GM18508 (cell line): ENCODE results near the gene VAC14.

ENCODE experiments used
- ATAC-seq: cut with Tn5 transposase; IDR thresholded peaks from one replicate; pipeline ENCODE4 v1.9.1; 2021; ENCODE audit warnings: moderate number of reproducible peaks; ENCODE audit not compliant: insufficient read depth, unreplicated experiment

The VAC14 gene

DNA sequence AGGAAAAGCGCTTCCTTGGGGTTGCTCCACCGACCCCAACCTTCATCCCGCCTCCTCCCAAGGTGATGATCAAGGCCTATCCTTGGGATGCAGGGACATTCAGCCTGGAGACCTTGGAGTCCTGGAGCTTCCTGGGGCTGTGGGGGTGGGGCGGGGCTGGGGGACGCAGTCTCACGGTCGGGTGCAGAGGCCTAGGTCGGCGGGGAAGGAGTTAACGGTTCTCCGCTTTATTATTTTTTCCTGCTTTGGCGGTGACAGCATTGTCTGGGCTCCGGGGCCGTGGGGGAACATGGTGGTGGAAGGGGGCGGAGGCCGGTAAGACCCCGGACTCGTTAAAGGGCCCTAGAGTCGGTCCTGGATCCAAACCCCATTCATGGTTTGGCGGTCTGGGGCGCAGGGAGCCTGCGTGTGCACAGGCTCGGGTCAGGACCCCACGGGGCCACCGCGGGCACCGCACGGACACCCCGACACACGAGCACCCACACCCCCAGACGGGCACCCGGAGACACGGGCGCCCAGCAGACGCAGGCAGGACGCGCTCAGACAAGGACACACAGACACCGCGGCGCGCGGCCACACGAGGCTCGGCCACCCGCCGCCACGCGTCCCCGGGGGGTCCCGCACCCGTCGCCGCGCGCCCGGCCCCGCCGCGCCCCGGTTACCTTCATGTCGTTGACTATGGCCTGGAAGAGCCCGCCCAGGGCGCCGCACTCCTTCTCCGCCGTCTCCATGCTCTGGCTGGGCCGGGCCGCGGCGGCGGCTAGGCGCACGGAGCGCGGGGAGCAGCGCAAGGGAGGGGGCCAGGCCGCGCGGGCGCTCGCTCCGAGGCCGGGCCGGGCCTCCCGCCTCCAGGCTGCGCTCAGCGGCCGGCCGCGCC is 115.7 kb downstream of the VAC14 start:
- ATAC-seq = no peak

DNA sequence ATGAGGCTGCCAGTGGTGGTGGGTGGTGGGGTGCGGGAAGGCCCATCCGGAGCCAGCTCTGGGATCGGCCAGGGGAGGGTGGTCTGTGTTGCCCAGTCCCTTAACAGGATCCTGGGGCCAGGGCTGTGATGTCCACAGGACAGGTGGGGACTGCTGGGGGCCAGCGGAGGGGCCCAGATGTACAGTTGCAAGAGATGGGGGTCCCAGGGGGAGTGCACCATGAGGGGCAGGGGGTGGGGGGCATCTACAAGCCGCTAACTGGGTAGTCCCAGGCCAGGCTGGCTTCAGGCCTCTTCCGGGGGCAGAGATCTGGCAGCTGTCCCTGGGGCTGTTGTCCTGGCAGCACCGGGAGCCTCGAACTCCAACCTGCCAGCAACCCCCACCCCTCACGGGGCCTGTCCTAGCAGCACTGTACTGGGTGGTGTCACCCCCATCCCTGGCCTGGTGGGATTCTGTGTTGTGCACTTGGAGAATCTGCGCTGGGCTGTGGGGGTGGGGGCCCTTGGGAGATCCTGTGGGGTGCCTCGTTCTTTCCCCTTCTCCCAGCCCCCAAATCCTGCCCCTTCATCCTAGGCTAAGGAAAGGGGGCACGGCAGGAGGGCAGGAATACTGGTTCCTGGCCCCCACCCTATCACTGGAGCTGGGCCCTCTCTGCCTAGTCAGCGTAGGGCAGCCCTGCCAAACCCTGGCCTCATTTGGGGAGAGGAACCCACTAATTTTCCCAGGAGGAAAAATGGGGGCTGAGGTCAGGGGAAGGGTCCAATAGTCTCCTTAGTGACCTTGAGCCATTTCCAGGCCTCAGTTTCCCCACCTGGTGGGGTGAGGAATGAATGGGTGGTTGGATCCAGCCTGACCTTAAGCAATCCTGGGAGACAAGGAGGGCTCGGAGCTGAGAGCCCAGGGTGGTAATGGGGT is 116.6 kb downstream of the VAC14 start:
- ATAC-seq = no peak

DNA sequence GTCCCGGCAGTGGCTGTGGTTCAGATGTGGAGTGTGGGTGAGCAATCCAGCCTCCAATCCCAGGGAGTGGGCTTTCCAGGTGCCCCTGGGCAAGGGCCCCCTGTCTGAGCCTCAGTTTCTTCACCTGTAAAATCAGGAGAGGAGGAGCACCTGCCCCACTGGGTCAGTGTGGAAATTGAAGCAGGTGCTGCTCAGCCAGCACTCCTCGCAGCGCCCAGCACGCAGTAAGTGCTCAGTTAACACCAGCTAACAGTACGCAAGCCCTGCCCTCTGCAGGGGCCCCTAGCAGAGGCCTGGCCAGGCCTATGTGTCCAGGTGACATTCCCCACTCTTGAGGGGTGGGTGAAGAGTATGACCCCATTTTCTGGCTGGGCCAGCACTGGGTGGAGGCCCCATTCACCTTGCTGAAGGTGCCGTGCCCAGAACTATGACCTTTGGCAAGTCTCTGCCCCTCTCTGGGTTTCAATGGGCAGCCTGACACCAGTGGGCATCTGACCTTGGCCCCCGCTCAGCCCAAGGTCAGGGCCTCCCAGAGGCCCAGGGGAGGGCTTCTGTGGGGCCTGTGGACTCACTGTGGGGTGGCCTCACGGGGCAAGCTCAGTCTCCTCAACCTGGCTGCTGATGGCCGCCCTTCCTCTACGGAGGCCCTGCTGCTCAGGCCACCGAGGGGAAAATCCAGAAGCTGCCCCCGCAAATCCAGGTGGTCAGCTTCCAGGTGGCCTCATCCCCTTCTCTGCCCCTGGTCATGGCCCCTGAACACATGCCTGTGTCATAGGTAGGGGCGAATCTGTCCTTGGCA is 117.6 kb downstream of the VAC14 start:
- no peak for ATAC-seq

DNA sequence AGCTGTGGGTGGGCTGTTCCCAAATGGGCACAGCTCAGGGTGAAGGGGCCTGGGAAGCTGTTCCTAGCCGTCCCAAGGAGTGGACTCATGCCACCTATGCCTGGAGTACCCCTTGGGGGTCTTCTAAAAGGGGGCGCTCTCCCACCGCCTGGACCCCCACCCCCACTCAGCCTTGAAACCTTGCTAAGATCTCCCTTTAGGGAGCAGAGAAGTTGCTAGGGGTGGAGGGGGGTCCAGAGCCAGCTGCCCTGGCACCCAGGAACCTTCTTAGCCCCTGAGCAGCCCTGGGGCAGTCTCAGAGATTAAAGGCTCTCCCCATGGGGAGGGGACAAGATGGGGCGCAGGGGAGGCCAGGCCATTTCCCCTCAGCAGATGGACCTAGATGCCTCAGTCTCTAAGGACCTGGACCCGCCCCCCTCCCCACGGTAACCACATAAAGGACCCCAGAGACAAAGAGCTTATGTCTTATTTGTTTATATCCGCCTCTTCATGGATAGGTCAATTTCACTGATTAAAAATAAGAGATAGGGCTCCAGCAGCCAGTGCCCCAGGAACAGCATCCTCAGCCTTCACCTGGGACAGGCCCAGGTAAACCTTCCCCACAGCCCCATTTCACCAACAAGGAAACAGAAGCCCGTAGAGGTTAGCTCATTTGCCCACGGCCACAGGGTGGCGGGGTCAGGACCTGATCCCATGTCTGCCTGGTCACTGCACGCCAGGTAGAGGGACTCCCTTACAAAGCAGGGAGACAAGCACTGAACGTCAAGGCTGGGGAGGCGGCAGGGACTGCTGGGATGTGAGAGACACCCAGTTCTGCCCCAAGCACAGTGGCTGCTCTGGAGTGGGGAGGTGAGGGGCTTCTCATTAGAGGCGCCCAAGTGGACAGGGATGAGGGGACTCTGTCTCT is 118.5 kb downstream of the VAC14 start:
- no peak for ATAC-seq

DNA sequence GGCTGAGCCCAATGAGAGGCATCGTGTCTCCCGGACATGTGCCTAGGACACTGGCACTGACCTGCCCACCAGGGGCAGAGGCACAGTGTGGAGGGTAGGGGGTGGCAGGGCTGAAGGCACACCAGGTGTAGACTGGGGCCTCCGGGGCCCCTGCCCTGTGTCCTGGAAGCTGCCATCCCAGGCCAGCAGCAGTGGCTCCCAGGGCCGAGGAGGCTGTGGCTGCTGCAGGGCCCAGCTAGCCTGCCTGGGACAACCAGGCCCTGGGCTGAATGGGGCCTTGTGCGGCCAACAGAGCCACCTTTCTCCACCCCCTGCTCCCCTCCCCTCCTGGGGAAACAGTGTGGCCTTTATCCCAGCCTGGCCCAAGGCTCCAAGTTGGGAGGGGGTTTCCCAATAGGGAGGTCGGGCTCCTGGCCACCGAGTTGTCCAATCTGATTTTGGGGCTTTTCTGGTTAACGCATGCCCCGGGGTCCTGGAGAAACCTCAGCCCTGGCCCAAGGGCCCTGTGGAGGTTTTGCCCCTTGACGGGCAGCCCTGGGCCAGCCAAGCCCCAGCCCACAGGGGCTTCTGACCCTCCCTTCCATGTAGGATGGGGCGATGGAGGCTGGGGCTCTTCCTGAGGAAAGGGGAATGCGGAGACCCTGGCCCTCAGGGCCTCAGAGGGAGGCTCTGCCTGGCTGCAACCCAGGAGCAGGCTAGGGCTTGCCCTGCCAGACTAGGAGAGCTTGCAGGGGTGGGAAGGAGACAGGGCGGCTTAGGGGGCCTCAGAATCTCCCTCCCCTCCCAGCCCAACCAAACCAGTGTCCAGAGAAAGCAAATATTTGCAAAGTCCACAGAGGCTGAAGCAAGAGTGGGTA is 119.3 kb downstream of the VAC14 start:
- ATAC-seq = no peak

DNA sequence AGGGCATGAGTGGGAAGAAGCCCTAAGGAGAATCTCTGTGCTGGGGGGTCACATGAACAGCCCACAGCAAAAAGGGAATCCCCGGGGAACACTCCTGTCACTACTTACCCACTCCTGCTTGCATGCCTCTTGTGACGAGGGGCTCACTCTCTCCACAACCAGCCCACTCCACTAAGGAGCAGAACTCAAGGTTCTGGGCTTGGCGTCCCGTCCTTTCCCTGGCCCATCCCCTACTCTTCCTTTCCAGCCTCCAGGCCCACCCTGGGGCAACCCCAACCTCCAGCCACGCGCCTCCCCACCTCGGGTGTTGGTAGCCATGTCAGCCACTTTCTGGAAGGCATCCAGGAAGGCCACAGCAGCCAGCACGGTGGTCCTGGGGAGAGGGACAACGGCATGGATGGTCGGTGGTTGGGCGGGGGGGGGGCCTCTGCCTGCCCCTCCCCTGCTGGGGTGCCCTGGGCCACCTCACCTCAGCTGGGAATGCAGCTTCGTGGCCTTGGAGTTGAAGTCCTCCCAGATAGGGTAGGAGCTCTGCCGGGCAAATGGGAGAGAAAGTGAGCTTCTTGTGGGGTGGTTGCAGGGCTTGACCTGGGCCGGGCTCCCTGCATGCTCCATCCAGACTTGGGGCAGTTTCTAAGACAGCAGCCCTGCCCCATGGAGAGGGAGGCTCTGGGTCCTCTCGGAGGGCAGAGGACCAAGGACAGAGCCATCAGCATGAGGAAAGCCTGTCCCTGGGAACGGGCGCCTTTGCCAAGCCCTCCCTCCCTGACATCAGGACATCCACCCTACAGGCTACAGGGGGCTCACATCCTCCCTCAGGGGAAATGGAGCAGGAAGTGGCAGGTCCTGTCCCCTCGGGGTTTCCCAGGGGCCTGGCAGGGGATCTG is 120.2 kb downstream of the VAC14 start:
- ATAC-seq = no peak

DNA sequence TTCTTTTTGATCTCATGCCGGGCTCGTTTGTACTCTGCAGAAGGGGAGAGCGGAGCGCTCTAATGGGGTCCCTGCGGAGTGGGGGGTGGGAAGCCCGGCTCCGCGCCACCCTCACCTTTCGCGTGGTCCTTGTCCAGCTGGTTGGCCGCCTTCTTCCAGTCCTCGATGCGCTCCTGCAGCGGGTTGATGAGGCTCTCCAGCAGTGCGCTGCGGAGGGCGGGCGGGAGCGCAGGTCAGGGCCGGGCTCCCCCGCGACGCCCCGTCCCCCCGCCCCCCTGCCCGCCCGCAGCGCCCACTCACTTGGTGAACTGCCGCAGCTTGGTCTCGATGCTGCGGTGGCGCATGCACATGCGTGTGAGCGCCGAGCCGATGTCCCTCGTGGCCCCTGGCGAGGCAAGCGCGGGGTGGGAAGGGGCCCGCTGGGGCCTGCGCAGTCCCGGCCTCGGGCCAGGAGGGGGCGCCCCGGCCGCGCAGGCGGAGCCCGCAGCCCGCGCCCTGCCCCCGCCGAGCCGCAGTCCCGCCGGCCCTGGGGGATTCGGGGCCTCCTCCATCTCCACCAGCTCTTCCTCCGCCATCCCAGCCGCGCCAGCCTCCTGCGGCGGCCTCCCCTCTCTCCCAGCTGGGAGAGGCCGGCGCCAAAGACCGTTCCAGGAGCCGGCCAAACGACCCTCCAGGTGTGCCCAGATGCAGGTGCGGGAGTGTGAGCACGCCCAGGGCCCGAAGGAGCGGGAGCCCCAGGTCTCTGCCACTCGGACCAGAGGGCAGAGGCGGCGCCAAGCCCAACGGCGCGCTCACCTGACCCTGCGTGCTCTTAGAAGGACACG is 121.1 kb downstream of the VAC14 start:
- ATAC-seq = no peak

DNA sequence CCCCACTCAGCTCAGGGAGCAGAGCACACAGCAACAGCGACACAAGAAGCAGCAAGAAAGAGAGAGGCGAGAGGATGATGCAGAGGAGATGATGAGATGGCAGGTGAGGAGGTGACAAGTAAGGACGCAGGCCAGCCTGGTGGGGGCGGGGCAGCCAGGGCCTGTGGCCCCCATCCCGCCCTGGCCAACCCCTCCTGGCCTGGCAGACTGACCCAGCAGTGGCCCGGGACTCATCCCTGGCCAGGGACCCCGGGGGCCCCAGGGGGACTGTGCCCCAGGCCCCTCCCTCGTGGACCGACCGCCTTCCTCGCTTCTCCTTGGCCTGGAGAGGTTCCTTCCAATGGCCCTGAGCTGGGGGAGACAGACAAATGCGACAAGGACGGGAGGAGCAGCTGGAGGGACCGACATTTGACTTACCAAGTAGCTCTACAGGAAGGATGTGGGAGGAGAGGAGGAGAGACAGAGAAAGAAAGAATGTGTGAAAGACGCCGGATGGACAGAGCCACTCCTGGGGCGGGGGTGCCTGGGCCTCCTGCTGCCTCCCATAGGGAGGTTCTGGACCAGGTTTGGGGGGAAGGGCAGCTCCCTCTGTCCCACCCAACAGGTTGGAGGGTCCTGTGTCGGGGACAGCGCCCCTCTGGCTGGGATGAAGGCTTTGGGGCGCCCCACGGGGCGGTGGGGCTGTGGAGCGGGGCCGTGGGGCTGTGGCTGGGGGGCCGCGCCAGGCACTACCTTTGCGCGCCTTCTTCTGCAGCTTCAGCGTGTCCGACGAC is 121.9 kb downstream of the VAC14 start:
- no peak for ATAC-seq

DNA sequence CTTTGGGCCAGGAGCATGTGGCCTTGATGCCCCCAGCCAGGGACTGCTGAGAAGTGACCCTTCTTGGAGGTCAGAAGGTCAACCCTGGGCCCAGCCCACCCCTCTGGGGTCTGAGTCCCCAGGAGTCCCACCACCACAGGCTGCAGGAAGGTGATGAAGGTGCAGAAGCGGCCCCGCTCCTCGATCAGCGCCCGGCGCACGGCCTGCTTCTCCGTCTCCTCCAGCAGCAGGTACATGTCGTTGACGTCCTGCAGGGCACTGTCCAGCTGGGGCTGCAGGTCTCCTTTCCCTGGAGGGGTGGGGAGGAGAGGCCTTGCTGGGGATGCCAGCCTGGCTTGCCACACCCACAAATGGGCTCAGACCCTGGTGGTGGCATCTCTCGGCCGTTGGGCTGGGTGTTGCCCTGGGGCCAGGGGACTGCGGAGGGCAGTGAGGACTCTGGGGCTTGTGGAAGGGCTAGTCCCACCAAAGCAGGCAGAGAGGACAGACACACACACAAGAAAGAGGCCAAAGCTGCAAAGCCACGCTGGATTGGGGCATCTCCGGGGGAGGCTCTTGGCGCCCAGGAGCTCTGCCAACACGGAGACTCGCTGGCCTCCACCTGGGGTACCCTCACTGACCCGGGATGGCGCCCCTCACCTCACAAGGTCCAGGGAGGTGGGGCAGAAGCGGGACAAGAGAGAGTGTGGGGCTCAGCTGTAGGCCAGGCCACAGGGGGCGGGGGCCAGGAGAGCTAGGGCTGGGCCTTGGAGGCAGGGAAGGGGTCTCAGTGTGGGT is 122.6 kb downstream of the VAC14 start:
- ATAC-seq = no peak

DNA sequence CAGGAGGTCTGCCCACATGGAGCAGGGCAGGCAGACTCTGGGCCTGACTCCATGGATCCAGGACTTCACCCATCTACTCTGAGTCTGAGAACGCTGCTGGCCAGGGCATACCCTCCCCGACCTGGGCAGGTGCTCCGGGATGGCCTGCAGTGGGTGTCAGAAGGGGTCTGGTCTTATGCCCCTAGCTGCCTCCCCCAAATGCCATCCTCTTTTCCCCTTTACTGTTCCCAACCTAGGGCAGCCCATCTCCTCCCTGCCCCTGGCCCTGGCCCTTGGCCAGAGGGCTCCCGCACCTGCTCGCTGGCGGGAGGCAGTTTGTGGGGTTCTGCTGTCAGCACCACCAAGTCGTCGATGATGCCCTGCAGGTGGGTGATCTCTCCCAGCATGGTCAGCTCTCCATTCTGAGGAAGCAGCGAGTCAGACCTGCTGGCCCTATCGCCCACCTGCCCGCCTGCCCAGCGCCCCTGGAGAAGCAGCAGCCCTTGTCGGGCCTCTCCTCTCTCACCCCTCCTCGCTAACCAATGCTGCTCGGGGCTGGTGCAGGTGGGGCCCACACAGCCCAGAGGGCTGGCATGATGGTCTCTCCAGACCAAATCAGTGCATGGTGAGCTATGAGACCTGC is 123.3 kb downstream of the VAC14 start:
- no peak for ATAC-seq

DNA sequence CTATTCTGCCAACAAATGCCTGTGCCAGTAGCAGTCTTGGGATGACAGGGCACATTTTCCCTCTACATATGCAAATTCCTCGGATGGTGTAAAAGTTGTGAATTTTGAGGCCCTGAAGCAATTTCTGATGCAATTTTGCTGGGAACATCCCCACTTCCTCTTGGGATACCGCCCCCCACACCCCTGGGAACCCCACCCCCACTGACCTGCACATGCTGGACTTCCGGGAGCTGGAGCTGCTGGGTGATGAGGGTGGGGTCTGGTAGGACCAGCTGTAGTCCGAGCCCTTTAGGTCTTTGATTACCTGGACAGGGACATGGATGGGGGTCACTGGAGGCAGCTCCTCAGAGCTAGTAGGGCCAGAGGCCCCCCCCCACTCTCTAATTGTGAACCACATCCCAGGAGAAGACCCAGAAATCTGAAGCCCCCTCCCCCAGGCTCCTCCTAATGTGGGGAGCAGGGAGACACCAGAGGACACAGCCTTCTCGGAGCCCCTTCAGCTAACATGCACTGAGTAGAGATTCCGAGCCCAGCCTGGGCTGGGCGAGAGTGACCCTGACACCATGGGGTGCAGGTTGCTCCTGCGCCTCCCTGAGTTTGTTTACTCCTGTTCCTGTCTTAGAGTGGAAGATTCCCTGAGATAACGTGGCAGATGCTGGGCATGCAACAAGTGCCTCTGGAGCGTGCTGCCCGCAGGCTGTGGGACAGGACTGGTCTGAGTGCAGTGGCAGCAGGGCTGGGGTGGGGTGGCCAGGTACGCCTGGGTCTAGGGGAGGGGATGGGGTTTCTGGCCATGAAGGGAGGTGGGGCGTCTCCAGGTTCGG is 124.1 kb downstream of the VAC14 start:
- ATAC-seq = no peak

DNA sequence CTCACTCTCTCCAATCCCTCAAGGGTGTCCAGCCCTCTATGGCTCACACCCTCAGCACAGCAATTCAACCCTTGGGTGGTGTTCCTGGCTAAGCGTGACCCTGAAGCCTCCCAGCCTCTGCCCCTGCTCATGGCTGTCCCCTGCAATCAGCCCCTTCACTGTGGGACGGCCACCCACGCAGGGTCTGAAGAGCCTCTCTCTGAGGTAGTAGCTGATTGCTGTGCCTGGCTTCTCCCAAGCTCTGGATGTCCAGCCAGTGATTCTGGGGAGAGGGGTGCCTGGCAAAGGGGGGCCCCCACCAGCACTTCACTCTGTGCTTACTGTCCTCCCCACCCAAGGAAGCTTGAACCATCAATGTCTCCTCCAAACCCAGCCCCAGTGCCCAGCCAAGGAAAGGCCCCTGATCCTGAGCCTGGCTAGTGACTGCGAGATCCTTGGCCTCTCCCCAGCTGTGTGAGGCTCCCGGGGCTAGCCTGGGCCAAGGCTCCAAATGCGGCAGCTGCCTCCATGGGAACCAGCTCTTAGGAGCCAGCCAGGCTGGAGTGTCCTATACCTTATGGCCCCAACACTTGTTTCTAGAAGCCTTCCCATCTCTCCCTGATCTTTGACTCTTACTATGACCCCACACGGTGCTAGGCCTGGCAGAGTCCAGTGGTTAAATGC is 125.0 kb downstream of the VAC14 start:
- ATAC-seq = no peak

DNA sequence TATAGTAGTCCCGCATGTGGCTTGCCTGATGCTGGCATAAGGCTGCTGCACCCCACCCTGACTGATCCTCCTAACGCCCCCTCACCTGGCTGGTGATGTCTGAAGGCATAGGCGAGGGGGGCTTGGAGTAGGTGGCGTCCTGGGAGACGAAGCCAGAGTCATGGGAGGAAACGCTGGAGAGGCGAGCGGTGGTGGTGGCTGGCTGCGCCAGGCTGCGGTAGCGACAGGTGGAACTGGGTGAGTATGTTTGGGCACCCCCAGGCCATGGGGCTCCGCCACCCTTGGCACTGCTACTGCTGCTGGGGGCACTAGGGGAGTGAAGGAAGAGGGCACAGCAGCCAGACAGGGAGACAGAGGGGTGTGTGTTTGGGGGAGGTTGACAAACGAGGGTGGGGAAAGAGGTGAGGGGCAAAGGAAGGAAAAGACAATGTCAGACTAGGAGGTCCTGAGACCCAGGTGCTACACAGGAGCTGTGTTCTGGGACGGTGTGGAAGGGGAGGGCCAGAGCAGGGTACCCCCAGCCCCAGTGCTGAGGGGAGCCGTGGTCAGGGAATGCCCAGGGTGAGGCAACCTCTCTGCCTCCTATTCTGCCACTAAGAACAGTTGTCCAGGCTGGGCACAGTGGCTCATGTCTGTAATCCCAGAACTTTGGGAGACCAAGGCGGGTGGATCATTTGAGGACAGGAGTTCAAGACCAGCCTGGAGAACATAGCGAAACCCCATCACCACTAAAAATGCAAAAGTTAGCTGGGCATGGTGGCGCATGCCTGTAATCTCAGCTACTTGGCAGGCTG is 126.5 kb downstream of the VAC14 start:
- no peak for ATAC-seq
